ENCODE results near the gene MACROH2A1.

DNA sequence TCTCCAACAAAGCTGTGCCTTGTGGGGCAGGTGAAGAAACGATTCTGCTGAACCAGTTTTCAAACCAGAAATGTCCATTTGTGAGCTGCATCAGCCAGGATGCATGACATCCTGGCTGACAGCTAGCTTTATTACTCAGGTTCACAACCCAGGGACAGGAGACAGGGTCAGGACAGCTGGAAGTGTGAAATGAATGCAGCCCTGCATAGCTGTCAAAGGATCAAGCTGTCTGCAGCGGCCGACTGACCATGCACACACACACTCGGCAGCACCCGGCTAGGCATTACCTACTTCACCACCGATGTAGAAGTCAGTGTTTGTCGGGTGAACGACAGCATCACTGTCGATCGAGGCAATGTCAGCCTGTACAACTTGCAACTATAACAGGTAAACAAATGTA lies 48.5 kb downstream of the MACROH2A1 start:
- no peak for TF ChIP-seq RARB (CRISPR knock-in tag; IDR thresholded peaks at IDR 0.05)
- TF ChIP-seq, protein P1, sequence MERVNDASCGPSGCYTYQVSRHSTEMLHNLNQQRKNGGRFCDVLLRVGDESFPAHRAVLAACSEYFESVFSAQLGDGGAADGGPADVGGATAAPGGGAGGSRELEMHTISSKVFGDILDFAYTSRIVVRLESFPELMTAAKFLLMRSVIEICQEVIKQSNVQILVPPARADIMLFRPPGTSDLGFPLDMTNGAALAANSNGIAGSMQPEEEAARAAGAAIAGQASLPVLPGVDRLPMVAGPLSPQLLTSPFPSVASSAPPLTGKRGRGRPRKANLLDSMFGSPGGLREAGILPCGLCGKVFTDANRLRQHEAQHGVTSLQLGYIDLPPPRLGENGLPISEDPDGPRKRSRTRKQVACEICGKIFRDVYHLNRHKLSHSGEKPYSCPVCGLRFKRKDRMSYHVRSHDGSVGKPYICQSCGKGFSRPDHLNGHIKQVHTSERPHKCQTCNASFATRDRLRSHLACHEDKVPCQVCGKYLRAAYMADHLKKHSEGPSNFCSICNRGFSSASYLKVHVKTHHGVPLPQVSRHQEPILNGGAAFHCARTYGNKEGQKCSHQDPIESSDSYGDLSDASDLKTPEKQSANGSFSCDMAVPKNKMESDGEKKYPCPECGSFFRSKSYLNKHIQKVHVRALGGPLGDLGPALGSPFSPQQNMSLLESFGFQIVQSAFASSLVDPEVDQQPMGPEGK (CRISPR knock-in tag; IDR thresholded peaks at IDR 0.05; ENCODE audit: borderline replicate concordance), result no peak
- no peak for TF ChIP-seq TCF4 (CRISPR knock-in tag; IDR thresholded peaks at IDR 0.05; ENCODE audit: borderline replicate concordance)
- TF ChIP-seq, protein P2, sequence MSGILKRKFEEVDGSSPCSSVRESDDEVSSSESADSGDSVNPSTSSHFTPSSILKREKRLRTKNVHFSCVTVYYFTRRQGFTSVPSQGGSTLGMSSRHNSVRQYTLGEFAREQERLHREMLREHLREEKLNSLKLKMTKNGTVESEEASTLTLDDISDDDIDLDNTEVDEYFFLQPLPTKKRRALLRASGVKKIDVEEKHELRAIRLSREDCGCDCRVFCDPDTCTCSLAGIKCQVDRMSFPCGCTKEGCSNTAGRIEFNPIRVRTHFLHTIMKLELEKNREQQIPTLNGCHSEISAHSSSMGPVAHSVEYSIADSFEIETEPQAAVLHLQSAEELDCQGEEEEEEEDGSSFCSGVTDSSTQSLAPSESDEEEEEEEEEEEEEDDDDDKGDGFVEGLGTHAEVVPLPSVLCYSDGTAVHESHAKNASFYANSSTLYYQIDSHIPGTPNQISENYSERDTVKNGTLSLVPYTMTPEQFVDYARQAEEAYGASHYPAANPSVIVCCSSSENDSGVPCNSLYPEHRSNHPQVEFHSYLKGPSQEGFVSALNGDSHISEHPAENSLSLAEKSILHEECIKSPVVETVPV (CRISPR knock-in tag; IDR thresholded peaks at IDR 0.05), result no peak
- no peak for TF ChIP-seq OSR1 (CRISPR knock-in tag; IDR thresholded peaks at IDR 0.05)
- no peak for TF ChIP-seq ZNF565 (CRISPR knock-in tag; conservative IDR thresholded peaks at IDR 0.05; ENCODE audit: low read depth)
- TF ChIP-seq, protein P3, sequence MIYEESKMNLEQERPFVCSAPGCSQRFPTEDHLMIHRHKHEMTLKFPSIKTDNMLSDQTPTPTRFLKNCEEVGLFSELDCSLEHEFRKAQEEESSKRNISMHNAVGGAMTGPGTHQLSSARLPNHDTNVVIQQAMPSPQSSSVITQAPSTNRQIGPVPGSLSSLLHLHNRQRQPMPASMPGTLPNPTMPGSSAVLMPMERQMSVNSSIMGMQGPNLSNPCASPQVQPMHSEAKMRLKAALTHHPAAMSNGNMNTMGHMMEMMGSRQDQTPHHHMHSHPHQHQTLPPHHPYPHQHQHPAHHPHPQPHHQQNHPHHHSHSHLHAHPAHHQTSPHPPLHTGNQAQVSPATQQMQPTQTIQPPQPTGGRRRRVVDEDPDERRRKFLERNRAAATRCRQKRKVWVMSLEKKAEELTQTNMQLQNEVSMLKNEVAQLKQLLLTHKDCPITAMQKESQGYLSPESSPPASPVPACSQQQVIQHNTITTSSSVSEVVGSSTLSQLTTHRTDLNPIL (CRISPR knock-in tag; IDR thresholded peaks at IDR 0.05; ENCODE audit: low read depth), result no peak
- no peak for TF ChIP-seq SNAI2 (CRISPR knock-in tag; IDR thresholded peaks at IDR 0.05)
- no peak for TF ChIP-seq ZFP30 (CRISPR knock-in tag; IDR thresholded peaks at IDR 0.05)
- TF ChIP-seq ZFP3 (CRISPR knock-in tag; IDR thresholded peaks at IDR 0.05), result no peak
- no peak for TF ChIP-seq GLIS3 (CRISPR knock-in tag; IDR thresholded peaks at IDR 0.05)
- no peak for TF ChIP-seq ISL1 (CRISPR knock-in tag; IDR thresholded peaks at IDR 0.05)
- TF ChIP-seq PPARA (CRISPR knock-in tag; IDR thresholded peaks at IDR 0.05; ENCODE audit: borderline replicate concordance), result no peak
- no peak for TF ChIP-seq ZNF8 (CRISPR knock-in tag; IDR thresholded peaks at IDR 0.05)

Measured in SK-N-SH treated with all-trans-retinoic acid at 6 μM for 48 hours (cell line).